ENCODE measurements around the gene CAMSAP1. TPM values are rescaled to one million over a fixed set of nuclear protein-coding genes. Genes with fewer than 3 reads are reported as not detected.

The CAMSAP1 gene
- total and polyA plus RNA-seq, 2 experiments from 2014 or later: 2.8 to 12.4 TPM

GRCh38 chr9:135816651-135816970 is 90.7 kb downstream of the CAMSAP1 start:
- Histone ChIP-seq H3K4me2 (ENCODE audit: unreplicated experiment) (no peak overlapping the region), H3K4me1 (ENCODE audit: insufficient read depth) (no peaks in the 10 kb centered on the region), H3K4me3 (no peak overlapping the region), H3K9ac (no peak overlapping the region), H3K27me3 (replicated peaks; ENCODE audit: insufficient read depth) (no peaks in the 10 kb centered on the region), H3K27ac (no peak overlapping the region), H3K36me3 (ENCODE audit: low read depth) (no peaks in the 10 kb centered on the region), H3K79me2 (ENCODE audit: insufficient read depth) (no peaks in the 10 kb centered on the region), H2AFZ (no peak overlapping the region), H4K20me1 (ENCODE audit: insufficient read depth) (no peaks in the 10 kb centered on the region), H3K9me3 (ENCODE audit: low read depth) (no peaks in the 10 kb centered on the region), H3K9me2 (ENCODE audit: insufficient read depth) (no peaks in the 10 kb centered on the region), H3F3A (ENCODE audit: insufficient read depth) (no peaks in the 10 kb centered on the region)
- TF ChIP-seq EZH2phosphoT487 (IDR thresholded peaks at IDR 0.05; ENCODE audit: insufficient read depth, low read depth): no peak
- TF ChIP-seq EZH2 (IDR thresholded peaks at IDR 0.05; ENCODE audit: insufficient read depth, poor library complexity, severe bottlenecking): no peak
- in situ Hi-C loops (cut with MboI): no loop called here
- WGBS, 2 experiments (ENCODE audit: low coverage in 1 of 2, low lambda C conversion rate in 2 of 2, missing lambda C conversion rate in 2 of 2): 94 to 95% methylated on average over 12 of the region's 12 CpGs
- no peak for DNase-seq

DNA sequence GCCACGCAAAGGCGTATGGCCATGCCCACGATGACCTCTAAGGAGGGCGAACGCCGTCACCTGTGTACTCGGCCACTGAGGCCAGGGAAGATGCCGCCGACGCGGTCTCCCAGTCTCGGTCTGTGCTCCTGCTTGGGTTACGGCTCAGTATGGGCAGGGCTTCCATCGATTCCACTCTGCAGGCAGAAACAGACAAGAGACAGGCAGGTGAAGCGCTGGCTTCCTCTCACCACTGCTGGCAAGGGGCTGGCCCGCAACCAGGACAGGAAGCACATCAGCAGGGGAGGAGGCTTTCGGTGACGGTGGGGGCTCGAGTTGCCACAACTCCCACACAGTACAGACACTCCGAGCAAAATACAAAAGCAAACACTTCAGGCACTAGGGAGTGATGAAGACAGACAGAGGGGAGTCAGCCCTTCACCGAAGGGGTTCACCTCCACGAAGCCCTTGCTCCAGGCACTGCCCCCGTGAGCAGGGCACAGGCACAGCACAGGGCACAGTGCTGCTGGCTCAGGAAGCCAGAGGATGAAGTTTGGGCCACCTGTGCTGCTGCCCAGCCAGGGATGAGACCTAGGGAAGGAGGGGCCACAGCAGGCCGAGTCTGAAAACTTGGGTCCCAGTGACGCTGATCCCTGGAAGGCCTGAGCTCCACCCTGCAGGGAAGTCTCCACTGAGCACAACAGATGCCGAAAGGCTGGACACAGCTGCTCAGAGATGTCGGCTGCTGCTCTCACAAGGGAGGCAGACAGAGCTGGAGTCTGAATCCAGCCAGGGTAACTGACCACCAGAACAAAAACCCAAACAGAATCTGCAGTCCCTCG is 91.3 kb downstream of the CAMSAP1 start:
- in situ Hi-C loops (cut with MboI): no loop called here
- DNase-seq: no peak
- H3K27ac ChIP-seq: no peak overlapping the region
- no peak overlapping the region for H2AFZ ChIP-seq
- WGBS, 2 experiments (ENCODE audit: low coverage in 1 of 2, low lambda C conversion rate in 2 of 2, missing lambda C conversion rate in 2 of 2): 93% methylated on average over 28 of the region's 28 CpGs
- no peaks in the 10 kb centered on the region for H4K20me1 ChIP-seq (ENCODE audit: insufficient read depth)
- no peaks in the 10 kb centered on the region for H3F3A ChIP-seq (ENCODE audit: insufficient read depth)
- H3K4me3 ChIP-seq: no peak overlapping the region
- no peaks in the 10 kb centered on the region for H3K79me2 ChIP-seq (ENCODE audit: insufficient read depth)
- no peak overlapping the region for H3K4me2 ChIP-seq (ENCODE audit: unreplicated experiment)
- TF ChIP-seq EZH2phosphoT487 (IDR thresholded peaks at IDR 0.05; ENCODE audit: insufficient read depth, low read depth) (no peak), EZH2 (IDR thresholded peaks at IDR 0.05; ENCODE audit: insufficient read depth, poor library complexity, severe bottlenecking) (no peak)
- no peaks in the 10 kb centered on the region for H3K9me3 ChIP-seq (ENCODE audit: low read depth)
- peaks cover 4% of the 10 kb centered on the region; the same call in 1 of the 2 replicates for H3K36me3 ChIP-seq (ENCODE audit: low read depth)
- no peaks in the 10 kb centered on the region for H3K9me2 ChIP-seq (ENCODE audit: insufficient read depth)
- H3K27me3 ChIP-seq (replicated peaks; ENCODE audit: insufficient read depth): no peaks in the 10 kb centered on the region
- no peaks in the 10 kb centered on the region for H3K4me1 ChIP-seq (ENCODE audit: insufficient read depth)
- no peak overlapping the region for H3K9ac ChIP-seq

DNA sequence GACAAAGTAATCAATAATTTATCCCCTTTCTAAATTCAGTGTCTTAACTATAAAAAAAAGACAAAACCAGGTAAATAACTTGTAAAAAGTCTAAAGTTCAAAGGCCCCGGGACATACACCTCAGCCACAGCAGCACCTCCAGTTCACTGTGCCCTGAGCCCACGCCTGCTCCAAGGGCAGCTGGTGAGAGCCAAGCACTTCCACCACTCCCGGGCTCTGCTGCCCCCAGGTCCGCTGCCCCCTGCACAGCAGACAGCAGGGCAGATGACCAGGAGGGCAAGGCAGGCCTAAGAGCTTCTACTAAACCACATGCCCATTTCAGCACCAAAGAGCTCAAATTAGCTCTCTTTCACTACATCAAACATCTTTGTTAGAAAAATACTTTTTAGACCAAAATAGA is 91.9 kb downstream of the CAMSAP1 start:
- Histone ChIP-seq H2AFZ (no peak overlapping the region), H4K20me1 (ENCODE audit: insufficient read depth) (no peaks in the 10 kb centered on the region), H3K27ac (no peak overlapping the region), H3K4me2 (ENCODE audit: unreplicated experiment) (no peak overlapping the region), H3K9ac (no peak overlapping the region), H3K79me2 (ENCODE audit: insufficient read depth) (no peaks in the 10 kb centered on the region), H3K4me3 (no peak overlapping the region), H3K4me1 (ENCODE audit: insufficient read depth) (no peaks in the 10 kb centered on the region), H3K9me3 (ENCODE audit: low read depth) (no peaks in the 10 kb centered on the region), H3K27me3 (replicated peaks; ENCODE audit: insufficient read depth) (no peaks in the 10 kb centered on the region), H3F3A (ENCODE audit: insufficient read depth) (no peaks in the 10 kb centered on the region), H3K36me3 (ENCODE audit: low read depth) (peaks cover 7% of the 10 kb centered on the region; the same call in 1 of the 2 replicates), H3K9me2 (ENCODE audit: insufficient read depth) (no peaks in the 10 kb centered on the region)
- 83 to 87% methylated on average over 4 of the region's 4 CpGs for WGBS, 2 experiments (ENCODE audit: low coverage in 1 of 2, low lambda C conversion rate in 2 of 2, missing lambda C conversion rate in 2 of 2)
- TF ChIP-seq EZH2 (IDR thresholded peaks at IDR 0.05; ENCODE audit: insufficient read depth, poor library complexity, severe bottlenecking) (no peak), EZH2phosphoT487 (IDR thresholded peaks at IDR 0.05; ENCODE audit: insufficient read depth, low read depth) (no peak)
- no peak for DNase-seq
- in situ Hi-C loops (cut with MboI): no loop called here

DNA sequence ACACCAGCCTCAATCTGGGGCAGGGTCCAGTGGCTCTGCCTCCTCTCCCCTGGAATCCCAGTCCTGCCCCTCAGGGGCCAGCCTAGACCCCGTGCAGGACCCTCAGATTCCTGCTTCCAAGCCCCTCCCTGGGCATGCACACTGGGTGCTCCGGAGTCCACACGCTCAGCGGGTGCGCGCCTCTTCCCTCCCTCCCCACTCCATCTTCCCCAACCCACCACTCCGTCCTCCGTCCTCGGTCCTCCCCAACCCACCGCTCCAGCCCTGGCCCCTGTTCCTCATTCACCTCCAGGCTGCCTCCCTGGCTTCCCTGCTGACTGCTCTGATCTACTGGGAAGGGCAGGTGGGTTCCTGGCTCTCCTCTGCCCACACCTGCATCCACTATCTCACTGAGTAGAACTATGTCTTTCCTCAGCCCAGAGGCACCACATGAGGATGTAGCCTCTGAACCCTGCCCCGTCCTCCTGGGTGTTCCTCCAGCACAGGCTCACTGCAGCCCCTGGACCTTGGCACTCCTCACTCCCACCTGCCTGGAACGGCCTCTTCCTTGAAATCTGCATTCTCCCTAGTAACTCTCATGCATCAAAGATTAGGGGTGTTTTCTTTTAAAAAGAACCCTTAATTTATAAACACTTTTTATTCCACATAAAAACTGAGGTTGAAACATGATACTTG is 92.8 kb downstream of the CAMSAP1 start:
- H3K4me1 ChIP-seq (ENCODE audit: insufficient read depth): no peaks in the 10 kb centered on the region
- TF ChIP-seq EZH2phosphoT487 (IDR thresholded peaks at IDR 0.05; ENCODE audit: insufficient read depth, low read depth) (no peak), EZH2 (IDR thresholded peaks at IDR 0.05; ENCODE audit: insufficient read depth, poor library complexity, severe bottlenecking) (no peak)

More for the DNA sequence above, 92.8 kb downstream of the CAMSAP1 start:
- Histone ChIP-seq H3K9me2 (ENCODE audit: insufficient read depth) (no peaks in the 10 kb centered on the region), H3K4me2 (ENCODE audit: unreplicated experiment) (no peak overlapping the region), H4K20me1 (ENCODE audit: insufficient read depth) (no peaks in the 10 kb centered on the region), H3K79me2 (ENCODE audit: insufficient read depth) (no peaks in the 10 kb centered on the region), H3K4me3 (no peak overlapping the region), H3K9ac (no peak overlapping the region), H2AFZ (no peak overlapping the region), H3K27me3 (replicated peaks; ENCODE audit: insufficient read depth) (no peaks in the 10 kb centered on the region), H3F3A (ENCODE audit: insufficient read depth) (peaks cover under 1% of the 10 kb centered on the region; the same call in 1 of the 2 replicates), H3K9me3 (ENCODE audit: low read depth) (no peaks in the 10 kb centered on the region), H3K27ac (no peak overlapping the region), H3K36me3 (ENCODE audit: low read depth) (peaks cover 7% of the 10 kb centered on the region; the same call in 1 of the 2 replicates)
- DNase-seq: no peak
- in situ Hi-C loops (cut with MboI): no loop called here
- 93 to 96% methylated on average over 4 to 12 of the region's 12 CpGs for WGBS, 2 experiments (ENCODE audit: low coverage in 1 of 2, low lambda C conversion rate in 2 of 2, missing lambda C conversion rate in 2 of 2)

Data from GM23248 (cell line).